WI38 (cell line): ENCODE results near the gene TSPAN18.

ENCODE experiments used
- H3K4me3 ChIP-seq: 2 replicates; pipeline ENCODE4 v1.5.1; 2011; ENCODE audit warnings: low read depth, mild to moderate bottlenecking, control low read depth, low read length
- CTCF ChIP-seq: IDR thresholded peaks from 2 replicates; pipeline ENCODE4 v1.5.1; 2012; ENCODE audit warnings: low read depth, mild to moderate bottlenecking, control low read depth, low read length

TSPAN18 gene

GRCh38 chr11:44692460-44692859 is 34.3 kb upstream of the TSPAN18 start:
- H3K4me3 ChIP-seq: no peak overlapping the region

GRCh38 chr11:44693654-44694119 is 33.1 kb upstream of the TSPAN18 start:
- H3K4me3 ChIP-seq: no peak overlapping the region

More at GRCh38 chr11:44692460-44692859, 34.3 kb upstream of the TSPAN18 start:
- TF ChIP-seq CTCF: no peak

GRCh38 chr11:44694443-44694842 is 32.3 kb upstream of the TSPAN18 start:
- no peak overlapping the region for H3K4me3 ChIP-seq
- no peak for TF ChIP-seq CTCF

More at GRCh38 chr11:44693654-44694119, 33.1 kb upstream of the TSPAN18 start:
- TF ChIP-seq CTCF: no peak

- no peak overlapping the region for H3K4me3 ChIP-seq
- no peak for TF ChIP-seq CTCF
Measured at GRCh38 chr11:44695169-44695833, 31.5 kb upstream of the TSPAN18 start.

- TF ChIP-seq CTCF: no peak
- H3K4me3 ChIP-seq: no peak overlapping the region
Measured at GRCh38 chr11:44698252-44698912, 28.4 kb upstream of the TSPAN18 start.

- TF ChIP-seq CTCF: no peak
- H3K4me3 ChIP-seq: no peak overlapping the region
Measured at GRCh38 chr11:44699497-44700408, 27.0 kb upstream of the TSPAN18 start.
